ENCODE results near the gene CERK.

CERK gene

DNA sequence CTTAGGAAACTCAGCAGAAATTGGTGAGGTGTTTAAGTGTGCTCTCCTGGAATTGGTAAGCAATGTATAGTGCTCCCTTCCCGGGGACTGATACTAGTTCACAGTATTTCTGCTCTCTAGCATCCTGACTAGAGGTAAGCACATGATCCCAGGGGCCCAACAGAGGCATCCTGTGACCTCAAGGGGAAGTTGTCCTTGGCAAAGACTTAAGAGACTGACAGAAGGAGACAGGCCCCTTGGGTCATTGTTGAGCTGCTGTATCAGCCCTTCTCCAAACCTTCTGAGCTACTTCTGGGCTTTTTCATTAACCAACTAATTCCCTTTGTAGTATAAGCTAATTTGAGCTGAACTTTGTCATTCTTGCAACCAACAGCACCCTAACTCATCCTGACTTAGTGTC is 20.1 kb upstream of the CERK start:
- H3K4me3 ChIP-seq (ENCODE audit: low read depth, low read length), result no peak overlapping the region
- TF ChIP-seq, protein P1, sequence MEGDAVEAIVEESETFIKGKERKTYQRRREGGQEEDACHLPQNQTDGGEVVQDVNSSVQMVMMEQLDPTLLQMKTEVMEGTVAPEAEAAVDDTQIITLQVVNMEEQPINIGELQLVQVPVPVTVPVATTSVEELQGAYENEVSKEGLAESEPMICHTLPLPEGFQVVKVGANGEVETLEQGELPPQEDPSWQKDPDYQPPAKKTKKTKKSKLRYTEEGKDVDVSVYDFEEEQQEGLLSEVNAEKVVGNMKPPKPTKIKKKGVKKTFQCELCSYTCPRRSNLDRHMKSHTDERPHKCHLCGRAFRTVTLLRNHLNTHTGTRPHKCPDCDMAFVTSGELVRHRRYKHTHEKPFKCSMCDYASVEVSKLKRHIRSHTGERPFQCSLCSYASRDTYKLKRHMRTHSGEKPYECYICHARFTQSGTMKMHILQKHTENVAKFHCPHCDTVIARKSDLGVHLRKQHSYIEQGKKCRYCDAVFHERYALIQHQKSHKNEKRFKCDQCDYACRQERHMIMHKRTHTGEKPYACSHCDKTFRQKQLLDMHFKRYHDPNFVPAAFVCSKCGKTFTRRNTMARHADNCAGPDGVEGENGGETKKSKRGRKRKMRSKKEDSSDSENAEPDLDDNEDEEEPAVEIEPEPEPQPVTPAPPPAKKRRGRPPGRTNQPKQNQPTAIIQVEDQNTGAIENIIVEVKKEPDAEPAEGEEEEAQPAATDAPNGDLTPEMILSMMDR (IDR thresholded peaks at IDR 0.05; ENCODE audit: low read depth, low read length), result no peak
- no peak for TF ChIP-seq MYC (IDR thresholded peaks at IDR 0.05; ENCODE audit: low read depth, low read length)
- no peak for TF ChIP-seq POLR2A (IDR thresholded peaks at IDR 0.05; ENCODE audit: extremely low read depth, insufficient read length)
- TF ChIP-seq, protein P2, sequence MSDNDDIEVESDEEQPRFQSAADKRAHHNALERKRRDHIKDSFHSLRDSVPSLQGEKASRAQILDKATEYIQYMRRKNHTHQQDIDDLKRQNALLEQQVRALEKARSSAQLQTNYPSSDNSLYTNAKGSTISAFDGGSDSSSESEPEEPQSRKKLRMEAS (IDR thresholded peaks at IDR 0.05; ENCODE audit: low read depth, low read length), result no peak
- peak; percentile 36 for DNase-seq (ENCODE audit: low read depth)

DNA sequence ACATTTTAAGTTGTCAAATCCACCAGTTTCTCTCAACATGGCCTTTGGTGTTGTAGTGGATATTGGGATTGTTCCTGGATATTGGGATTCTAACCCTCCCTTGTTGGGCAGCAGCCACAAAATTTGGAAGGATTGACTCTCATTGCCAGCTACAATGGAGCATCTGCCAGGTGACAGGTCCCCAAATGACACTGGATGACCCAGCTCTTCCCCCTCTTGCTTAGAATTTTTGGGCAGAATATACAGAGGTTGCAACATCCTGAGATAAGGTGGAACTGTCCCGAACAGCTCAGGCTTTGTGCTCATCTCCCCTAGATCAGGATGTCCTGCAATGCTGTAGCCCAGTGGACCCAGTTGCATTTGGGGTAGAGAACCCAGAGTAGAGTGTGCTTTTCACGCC is 19.1 kb upstream of the CERK start:
- no peak overlapping the region for H3K4me3 ChIP-seq (ENCODE audit: low read depth, low read length)
- DNase-seq (ENCODE audit: low read depth), result no peak
- TF ChIP-seq MYC (IDR thresholded peaks at IDR 0.05; ENCODE audit: low read depth, low read length) (no peak), POLR2A (IDR thresholded peaks at IDR 0.05; ENCODE audit: extremely low read depth, insufficient read length) (no peak)
- TF ChIP-seq, protein P1 (IDR thresholded peaks at IDR 0.05; ENCODE audit: low read depth, low read length), result no peak
- TF ChIP-seq, protein P2 (IDR thresholded peaks at IDR 0.05; ENCODE audit: low read depth, low read length), result no peak

DNA sequence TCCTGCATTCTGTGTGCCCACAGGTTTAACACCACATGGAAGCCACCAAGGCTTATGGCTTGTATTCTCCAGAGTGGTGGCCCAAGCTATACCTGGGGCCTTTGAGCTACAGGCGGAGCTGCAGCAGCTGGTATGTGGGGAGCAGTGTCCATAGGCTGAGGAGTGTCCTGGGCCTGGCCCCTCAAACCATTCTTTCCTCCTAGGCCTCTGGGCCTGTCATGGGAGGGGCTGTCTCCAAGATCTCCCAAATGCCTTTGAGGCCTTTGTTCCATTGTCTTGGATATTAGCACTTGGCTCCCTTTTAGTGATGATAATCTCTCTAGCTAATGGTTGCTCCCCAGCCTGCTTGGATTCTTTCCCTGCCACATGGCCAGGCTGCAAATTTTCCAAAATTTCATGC is 18.0 kb upstream of the CERK start:
- no peak overlapping the region for H3K4me3 ChIP-seq (ENCODE audit: low read depth, low read length)
- DNase-seq (ENCODE audit: low read depth), result no peak
- TF ChIP-seq MYC (IDR thresholded peaks at IDR 0.05; ENCODE audit: low read depth, low read length) (no peak), POLR2A (IDR thresholded peaks at IDR 0.05; ENCODE audit: extremely low read depth, insufficient read length) (no peak)
- TF ChIP-seq, protein P2 (IDR thresholded peaks at IDR 0.05; ENCODE audit: low read depth, low read length), result no peak
- TF ChIP-seq, protein P1 (IDR thresholded peaks at IDR 0.05; ENCODE audit: low read depth, low read length), result no peak

DNA sequence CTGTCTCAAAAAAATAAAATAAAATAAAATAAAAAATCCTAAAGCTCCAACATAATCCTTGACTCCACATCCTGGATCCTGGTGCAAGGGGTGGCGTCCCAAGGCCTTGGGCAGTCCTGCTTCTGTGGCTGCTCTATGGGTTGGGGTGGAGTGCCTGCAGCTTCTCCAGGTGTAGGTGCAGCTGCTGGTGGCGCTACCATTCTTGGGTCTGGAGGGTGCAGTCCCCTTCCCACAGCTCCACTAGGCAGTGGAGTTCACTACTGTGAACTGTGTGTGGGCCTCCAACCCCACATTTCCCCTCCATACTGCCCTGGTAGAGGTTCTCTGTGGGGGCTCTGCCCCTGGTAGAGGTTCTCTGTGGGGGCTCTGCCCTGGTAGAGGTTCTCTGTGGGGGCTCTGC is 17.5 kb upstream of the CERK start:
- DNase-seq (ENCODE audit: low read depth), result no peak
- TF ChIP-seq, protein P1 (IDR thresholded peaks at IDR 0.05; ENCODE audit: low read depth, low read length), result no peak
- TF ChIP-seq POLR2A (IDR thresholded peaks at IDR 0.05; ENCODE audit: extremely low read depth, insufficient read length) (no peak), MYC (IDR thresholded peaks at IDR 0.05; ENCODE audit: low read depth, low read length) (no peak)
- TF ChIP-seq, protein P2 (IDR thresholded peaks at IDR 0.05; ENCODE audit: low read depth, low read length), result no peak
- H3K4me3 ChIP-seq (ENCODE audit: low read depth, low read length), result no peak overlapping the region

DNA sequence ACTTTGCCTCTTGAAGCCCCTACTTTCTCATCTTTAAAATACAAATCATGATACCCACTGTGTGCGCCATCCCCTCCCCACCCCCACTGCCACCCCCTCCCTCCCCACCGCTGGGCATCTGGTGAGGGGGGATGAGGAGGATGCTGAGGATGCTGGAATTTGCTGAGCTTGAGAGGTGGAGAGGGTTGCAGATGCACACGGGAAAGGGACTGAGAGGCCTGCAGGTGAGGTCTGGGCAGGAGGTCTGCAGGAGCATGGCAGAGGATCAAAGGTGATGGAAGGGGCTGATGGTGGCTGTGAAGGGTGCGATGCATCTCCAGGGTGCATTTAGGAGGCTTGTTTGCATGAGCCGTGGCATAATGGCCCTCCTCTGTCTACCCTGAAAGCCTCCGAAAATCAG is 16.8 kb upstream of the CERK start:
- DNase-seq (ENCODE audit: low read depth), result no peak

More for the DNA sequence above, 16.8 kb upstream of the CERK start:
- TF ChIP-seq POLR2A (IDR thresholded peaks at IDR 0.05; ENCODE audit: extremely low read depth, insufficient read length) (no peak), MYC (IDR thresholded peaks at IDR 0.05; ENCODE audit: low read depth, low read length) (no peak)
- TF ChIP-seq, protein P2 (IDR thresholded peaks at IDR 0.05; ENCODE audit: low read depth, low read length), result no peak
- TF ChIP-seq, protein P1 (IDR thresholded peaks at IDR 0.05; ENCODE audit: low read depth, low read length), result no peak
- H3K4me3 ChIP-seq (ENCODE audit: low read depth, low read length), result no peak overlapping the region

All from NB4 (cell line).